CD14-positive monocyte (primary cell): ENCODE results near the gene SRCIN1. TPM values are rescaled to one million over a fixed set of nuclear protein-coding genes. Genes with fewer than 3 reads are reported as not detected.
A peak's percentile ranks its signal among the peaks of the same experiment; 100 is the strongest.

Experiments used
- DNase-seq, 3 donors: peaks; one replicate each; pipeline ENCODE4 v3.0.0-alpha.2; 2011 to 2022
- H2AFZ ChIP-seq: 2 replicates; pipeline ENCODE4 v1.6.0; 2012; ENCODE audit warnings: mild to moderate bottlenecking, low read depth, low read length, inconsistent platforms; ENCODE audit not compliant: insufficient read depth, poor library complexity, severe bottlenecking
- H3K27ac ChIP-seq, 2 donors: 1 replicate in 1 of 2; 2 replicates in 1 of 2; pipeline ENCODE4 v1.5.1; 2012 to 2013; ENCODE audit warnings: low read length in 2 of 2, control low read depth in 1 of 2, inconsistent platforms in 1 of 2, low read depth in 1 of 2, mild to moderate bottlenecking in 1 of 2
- H3K27me3 ChIP-seq, 2 donors: one replicate each; pipeline versions ENCODE4 v1.6.0 to v1.6.1; 2011 to 2013; ENCODE audit warnings: low read length in 2 of 2; ENCODE audit not compliant: control insufficient read depth in 2 of 2, insufficient read depth in 2 of 2
- H3K36me3 ChIP-seq, 2 donors: replicated peaks in 1 of 2; 1 replicate in 1 of 2; 2 replicates in 1 of 2; pipeline versions ENCODE4 v1.5.1 to v1.6.1; 2012 to 2013; ENCODE audit warnings: low read length in 2 of 2, control low read depth in 1 of 2, inconsistent platforms in 1 of 2, mild to moderate bottlenecking in 1 of 2; ENCODE audit not compliant: insufficient read depth in 2 of 2, control insufficient read depth in 1 of 2
- H3K4me1 ChIP-seq, 2 donors: 1 replicate in 1 of 2; 2 replicates in 1 of 2; pipeline versions ENCODE4 v1.5.1 to v1.6.1; 2012 to 2013; ENCODE audit warnings: low read length in 2 of 2, control low read depth in 1 of 2, inconsistent platforms in 1 of 2, mild to moderate bottlenecking in 1 of 2, moderate library complexity in 1 of 2; ENCODE audit not compliant: insufficient read depth in 2 of 2, control insufficient read depth in 1 of 2
- H3K4me2 ChIP-seq: replicated peaks from 2 replicates; pipeline ENCODE3; 2012; ENCODE audit warnings: low read length, moderate library complexity, mild to moderate bottlenecking; ENCODE audit not compliant: poor library complexity, severe bottlenecking; ENCODE audit errors: extremely low read depth
- H3K4me3 ChIP-seq, 3 experiments: fragments of 200-600 bp in 1 of 3; sonication (generic) in 1 of 3; replicated peaks in 1 of 3; 1 replicate in 2 of 3; 2 replicates in 1 of 3; pipeline ENCODE4 v1.5.1; 2011 to 2013; ENCODE audit warnings: low read length in 3 of 3, mild to moderate bottlenecking in 3 of 3, control low read depth in 2 of 3, low read depth in 2 of 3, inconsistent platforms in 1 of 3, moderate library complexity in 1 of 3
- H3K79me2 ChIP-seq: 2 replicates; pipeline ENCODE4 v1.6.0; 2012; ENCODE audit warnings: mild to moderate bottlenecking, control low read depth, inconsistent platforms, low read length, moderate library complexity; ENCODE audit not compliant: insufficient read depth
- H3K9ac ChIP-seq: 2 replicates; pipeline ENCODE4 v1.6.0; 2017; ENCODE audit warnings: low read length, mild to moderate bottlenecking; ENCODE audit not compliant: insufficient read depth, poor library complexity, severe bottlenecking
- H3K9me3 ChIP-seq, 2 donors: replicated peaks in 1 of 2; 1 replicate in 1 of 2; 2 replicates in 1 of 2; pipeline versions ENCODE4 v1.5.1 to v1.6.1; 2012 to 2013; ENCODE audit warnings: low read length in 2 of 2, control low read depth in 1 of 2; ENCODE audit not compliant: control insufficient read depth in 1 of 2, insufficient read depth in 1 of 2
- H4K20me1 ChIP-seq: 2 replicates; pipeline ENCODE4 v1.6.0; 2012; ENCODE audit warnings: mild to moderate bottlenecking, low read length, control low read depth, moderate library complexity; ENCODE audit not compliant: insufficient read depth
- H3K27ac Mint-ChIP-seq, 7 donors: one replicate each; pipeline ENCODE4 v1.8.0; 2020; ENCODE audit warnings: mild to moderate bottlenecking in 7 of 7, mixed read lengths in 7 of 7, moderate library complexity in 6 of 7, inconsistent platforms in 2 of 7
- H3K27me3 Mint-ChIP-seq, 3 donors: one replicate each; pipeline ENCODE4 v1.8.0; 2021 to 2022; ENCODE audit warnings: low read depth in 3 of 3, mild to moderate bottlenecking in 3 of 3, mixed read lengths in 3 of 3, moderate library complexity in 3 of 3, inconsistent platforms in 1 of 3
- H3K36me3 Mint-ChIP-seq, 2 donors: one replicate each; pipeline ENCODE4 v1.8.0; 2020; ENCODE audit warnings: mixed read lengths in 2 of 2, inconsistent platforms in 1 of 2, mild to moderate bottlenecking in 1 of 2
- H3K4me1 Mint-ChIP-seq: one replicate; pipeline ENCODE4 v1.8.0; 2020; ENCODE audit warnings: mild to moderate bottlenecking, mixed read lengths
- H3K4me3 Mint-ChIP-seq, 2 donors: one replicate each; pipeline ENCODE4 v1.8.0; 2020; ENCODE audit warnings: mild to moderate bottlenecking in 2 of 2, mixed read lengths in 2 of 2, moderate library complexity in 1 of 2
- H3K9me3 Mint-ChIP-seq, 7 donors: one replicate each; pipeline ENCODE4 v1.8.0; 2020 to 2022; ENCODE audit warnings: mixed read lengths in 7 of 7, mild to moderate bottlenecking in 6 of 7, moderate library complexity in 6 of 7, inconsistent platforms in 2 of 7
- CTCF ChIP-seq: fragments of 200-600 bp; IDR thresholded peaks from one replicate; pipeline ENCODE4 v1.8.0; 2022; ENCODE audit warnings: antibody characterized with exemption, mild to moderate bottlenecking
- WGBS: methylation state at CpG from one replicate; pipeline ENCODE4 v1.1.5; 2013; ENCODE audit warnings: missing lambda C conversion rate; ENCODE audit not compliant: insufficient coverage; 5-methylcytosine and 5-hydroxymethylcytosine counted together
- intact Hi-C, 2 donors: fragments of 100-400 bp; cut with micrococcal nuclease; formaldehyde crosslinking; loops; one replicate each; pipeline versions ENCODE4 v1.15.0 to v1.15.1; 2023
- polyA plus RNA-seq, 3 donors: library from polyadenylated mRNA; depleted of rRNA in 1 of 3; unstranded in 2 of 3; stranded (reverse) in 1 of 3; fragments of 300-500 nt in 2 of 3; fragments of >200 nt in 1 of 3; fragmentation: Illumina TruSeq in 2 of 3; gene quantifications; 1 replicate in 2 of 3; 2 replicates in 1 of 3; pipeline ENCODE4 v1.2.3, GENCODE V29; 2012 to 2021

SRCIN1 gene
- polyA plus RNA-seq, 3 donors, result 0.01 TPM; not detected in 2

DNA sequence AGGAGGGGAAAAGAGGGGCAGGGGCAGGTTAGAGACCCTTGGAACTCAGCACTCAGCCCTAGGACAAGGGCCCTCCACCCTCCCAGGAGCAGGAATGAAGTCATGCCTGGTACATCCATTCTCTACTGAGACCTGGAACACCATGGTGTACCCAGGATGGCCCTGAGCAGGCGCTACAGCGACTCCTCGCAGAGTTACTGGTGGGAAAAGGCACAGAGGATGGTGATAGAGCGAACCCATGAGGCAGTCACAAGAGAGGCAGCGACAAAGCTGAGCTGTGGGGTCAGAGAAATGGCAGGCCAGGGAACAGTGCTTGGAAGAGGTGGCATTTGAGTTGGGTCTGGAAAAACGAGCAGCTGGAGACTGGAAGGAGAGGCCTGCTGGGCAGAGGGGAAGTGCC lies 37.5 kb downstream of the SRCIN1 start:
- no peak for TF ChIP-seq CTCF
- peaks cover 79 to 96% (median 93%) of the 10 kb centered on the region in 3 donors for H3K27me3 Mint-ChIP-seq
- no peak for DNase-seq
- peak overlapping the region in 1 of 2 donors; percentile 57 for H3K4me3 Mint-ChIP-seq
- Histone ChIP-seq H3K36me3 (no peaks in the 10 kb centered on the region), H3K27me3 (peaks cover 56 to 92% of the 10 kb centered on the region in 2 donors), H3K4me1 (no peaks in the 10 kb centered on the region), H3K27ac (no peak overlapping the region), H3K9ac (no peak overlapping the region), H3K9me3 (peaks cover 0 to 16% of the 10 kb centered on the region in 2 donors), H4K20me1 (no peaks in the 10 kb centered on the region), H2AFZ (no peak overlapping the region), H3K4me3 (no peak overlapping the region), H3K79me2 (no peaks in the 10 kb centered on the region), H3K4me2 (no peak overlapping the region)
- peak overlapping the region in 1 of 7 donors; percentile 19 for H3K27ac Mint-ChIP-seq
- peaks cover 0 to 3% of the 10 kb centered on the region in 2 donors for H3K36me3 Mint-ChIP-seq
- WGBS, result 91% methylated on average over 6 of the region's 6 CpGs
- peaks cover 7% of the 10 kb centered on the region for H3K4me1 Mint-ChIP-seq
- H3K9me3 Mint-ChIP-seq, result peaks cover 1 to 25% (median 6%) of the 10 kb centered on the region in 7 donors
- intact Hi-C loops, result no loop called here

DNA sequence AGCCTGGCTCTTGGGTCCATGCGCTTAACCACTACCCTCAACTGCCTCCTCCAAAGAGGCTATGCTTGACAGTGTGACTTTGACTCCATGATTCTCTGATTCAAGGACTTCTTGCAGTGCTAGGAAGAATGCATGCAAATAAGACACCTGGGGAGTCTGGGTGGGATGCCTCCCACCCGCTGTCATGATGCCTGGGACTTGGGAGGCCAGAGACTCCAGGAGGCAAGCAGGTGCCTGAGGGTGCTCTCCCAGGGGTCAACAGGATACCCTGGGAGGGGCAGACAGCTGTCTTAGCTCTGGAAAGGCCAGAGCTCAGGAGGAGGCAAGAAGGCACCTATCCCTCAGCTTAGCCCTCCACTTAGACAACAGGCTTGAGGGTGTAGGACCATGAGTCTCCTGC lies 38.4 kb downstream of the SRCIN1 start:
- no peaks in the 10 kb centered on the region for H3K36me3 ChIP-seq
- peaks cover 85 to 98% (median 98%) of the 10 kb centered on the region in 3 donors for H3K27me3 Mint-ChIP-seq
- H4K20me1 ChIP-seq, result no peaks in the 10 kb centered on the region
- no peak overlapping the region for H3K27ac Mint-ChIP-seq
- H3K9me3 Mint-ChIP-seq, result peaks cover 2 to 29% (median 10%) of the 10 kb centered on the region in 7 donors
- H3K4me1 Mint-ChIP-seq, result peaks cover 6% of the 10 kb centered on the region
- H3K4me2 ChIP-seq, result no peak overlapping the region
- no peak for TF ChIP-seq CTCF
- H3K9ac ChIP-seq, result no peak overlapping the region
- 100% methylated on average over 1 of the region's 2 CpGs for WGBS
- H3K4me3 Mint-ChIP-seq, result peak overlapping the region in 1 of 2 donors; percentile 68
- no peak overlapping the region for H2AFZ ChIP-seq
- intact Hi-C loops, result no loop called here
- no peak overlapping the region for H3K27ac ChIP-seq
- peaks cover 60 to 95% of the 10 kb centered on the region in 2 donors for H3K27me3 ChIP-seq
- DNase-seq, result no peak
- peaks cover 0 to 1% of the 10 kb centered on the region in 2 donors for H3K36me3 Mint-ChIP-seq
- no peaks in the 10 kb centered on the region for H3K79me2 ChIP-seq
- H3K9me3 ChIP-seq, result peaks cover 0 to 21% of the 10 kb centered on the region in 2 donors
- no peak overlapping the region for H3K4me3 ChIP-seq
- no peaks in the 10 kb centered on the region for H3K4me1 ChIP-seq
